HG02938 (cell line): Measurements from ENCODE around the gene AQP12A.

Experiments
- ATAC-seq: cut with Tn5 transposase; IDR thresholded peaks from one replicate; pipeline ENCODE4 v1.9.1; 2021; ENCODE audit warnings: mild to moderate bottlenecking, moderate library complexity; ENCODE audit not compliant: unreplicated experiment

AQP12A gene

GRCh38 chr2:240722376-240722775 is 30.7 kb downstream of the AQP12A start:
- no peak for ATAC-seq

DNA sequence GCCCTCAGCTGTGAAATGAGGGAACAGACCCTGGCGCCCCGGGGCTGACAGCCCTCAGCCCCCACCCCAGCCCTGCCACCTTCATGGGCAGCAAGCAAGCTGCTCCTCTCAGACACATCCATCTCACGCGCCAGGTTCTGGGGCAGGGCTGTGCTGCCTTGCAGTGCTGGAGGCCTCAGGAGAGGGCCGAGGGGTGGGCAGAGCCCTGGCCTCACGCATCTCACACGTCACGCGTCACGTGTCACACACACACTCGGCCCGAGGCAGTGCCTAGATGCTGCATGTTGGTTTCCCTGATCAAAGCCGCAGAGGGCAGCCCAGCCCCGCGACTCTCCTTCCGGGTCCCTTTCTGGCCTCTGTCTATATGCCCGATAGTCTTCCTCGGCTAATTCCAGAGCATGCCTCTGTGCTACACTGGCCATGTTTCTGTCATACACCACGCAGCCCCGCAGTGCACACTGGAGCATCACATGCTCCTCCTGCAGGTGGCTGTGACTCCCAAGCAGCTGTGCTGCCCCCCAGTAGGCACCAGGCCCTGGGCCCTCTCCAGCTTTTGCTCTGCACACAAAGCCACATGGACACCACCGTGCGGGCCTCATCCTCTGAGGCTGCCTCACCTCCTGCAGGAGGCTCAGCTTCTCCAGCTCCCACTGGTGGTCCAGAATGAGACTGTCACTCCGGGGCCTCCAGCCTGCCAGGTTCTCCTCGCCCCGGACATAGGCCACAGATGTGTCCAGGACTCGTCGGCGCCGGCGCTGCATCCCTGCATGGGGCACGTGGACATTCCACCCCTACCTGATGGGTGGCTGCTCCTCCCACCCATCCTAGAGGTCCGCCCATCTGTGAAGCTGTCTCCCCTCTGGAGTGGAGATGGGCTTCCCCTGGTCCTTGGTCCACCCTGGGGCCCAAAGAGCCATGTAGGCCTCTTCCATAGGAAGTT is 31.4 kb downstream of the AQP12A start:
- ATAC-seq = no peak

DNA sequence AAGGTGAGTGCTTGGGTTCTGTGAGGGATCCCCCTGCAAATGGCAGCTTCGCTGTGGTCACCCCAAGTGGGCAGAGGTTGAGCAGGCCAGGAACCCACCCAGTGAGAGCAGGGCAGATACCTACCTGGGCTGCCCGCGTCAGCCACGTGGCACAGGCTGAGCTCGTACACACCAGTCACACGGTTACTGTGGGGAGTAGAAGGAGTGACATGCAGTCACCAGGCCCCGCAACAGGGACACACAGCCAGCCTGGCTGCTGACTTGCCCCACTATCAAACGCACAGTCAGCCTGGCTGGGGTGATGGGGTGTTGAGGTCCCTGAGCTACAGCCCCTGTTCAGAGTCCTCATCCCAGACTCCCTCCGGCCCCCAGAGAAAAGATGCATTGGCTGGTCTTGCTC is 32.2 kb downstream of the AQP12A start:
- ATAC-seq = no peak

DNA sequence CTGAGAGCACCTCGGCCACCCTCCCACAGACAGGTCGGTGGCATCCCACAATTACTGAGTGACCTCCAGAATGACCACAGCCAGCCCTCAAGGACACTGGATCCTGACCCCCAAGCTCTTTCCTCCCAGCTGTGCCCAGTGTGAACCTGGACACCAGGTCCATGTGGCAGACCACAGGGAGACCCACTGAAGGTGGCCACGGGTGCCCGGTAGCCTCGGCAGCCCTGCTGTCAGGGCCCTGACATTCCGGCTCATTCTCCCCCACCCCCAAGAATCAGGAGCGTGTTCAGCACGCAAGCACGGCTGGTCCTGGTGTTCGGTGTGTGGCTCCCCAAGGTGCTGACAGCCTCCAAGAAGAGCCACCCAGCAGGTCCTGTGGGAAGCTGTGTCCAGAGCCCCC is 32.8 kb downstream of the AQP12A start:
- ATAC-seq = no peak

DNA sequence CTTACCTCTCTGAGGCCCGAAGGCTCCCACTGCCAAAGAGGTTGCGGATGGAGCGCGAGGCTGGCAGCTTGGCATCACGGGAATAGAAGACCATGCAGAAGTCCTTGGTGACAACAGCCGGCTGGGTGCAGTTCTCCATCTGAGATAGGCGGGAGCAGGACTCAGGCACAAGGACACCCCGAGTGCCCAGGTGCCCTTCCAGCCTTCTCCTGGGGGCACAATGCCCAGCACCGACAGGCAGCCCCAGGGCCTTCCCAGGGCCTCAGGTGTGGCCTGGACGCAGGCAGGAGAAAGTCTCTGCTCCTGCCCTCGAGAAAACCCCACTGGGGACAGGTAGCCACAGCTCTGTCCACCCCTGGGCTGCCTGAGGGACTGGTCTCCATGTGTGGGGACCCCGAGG is 33.6 kb downstream of the AQP12A start:
- ATAC-seq = no peak

DNA sequence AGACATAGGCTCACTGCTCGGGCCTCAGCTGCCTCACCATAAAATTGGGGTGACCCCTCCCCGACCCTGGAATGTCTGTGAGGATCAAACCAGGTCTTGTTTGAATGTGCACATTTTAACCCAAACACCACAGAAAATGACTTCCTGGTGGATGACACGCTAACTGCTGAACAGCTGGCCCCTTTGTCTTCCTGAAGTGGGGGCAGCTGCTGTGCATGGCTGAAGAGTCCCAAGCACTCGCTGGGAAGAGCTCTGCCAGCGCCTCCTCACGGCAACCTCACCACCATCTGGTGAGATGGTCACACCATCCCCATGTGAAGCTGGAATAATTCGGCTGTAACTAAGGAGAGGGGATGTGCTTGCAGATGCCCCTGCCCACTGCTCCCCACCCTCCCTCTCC is 34.0 kb downstream of the AQP12A start:
- ATAC-seq = no peak

DNA sequence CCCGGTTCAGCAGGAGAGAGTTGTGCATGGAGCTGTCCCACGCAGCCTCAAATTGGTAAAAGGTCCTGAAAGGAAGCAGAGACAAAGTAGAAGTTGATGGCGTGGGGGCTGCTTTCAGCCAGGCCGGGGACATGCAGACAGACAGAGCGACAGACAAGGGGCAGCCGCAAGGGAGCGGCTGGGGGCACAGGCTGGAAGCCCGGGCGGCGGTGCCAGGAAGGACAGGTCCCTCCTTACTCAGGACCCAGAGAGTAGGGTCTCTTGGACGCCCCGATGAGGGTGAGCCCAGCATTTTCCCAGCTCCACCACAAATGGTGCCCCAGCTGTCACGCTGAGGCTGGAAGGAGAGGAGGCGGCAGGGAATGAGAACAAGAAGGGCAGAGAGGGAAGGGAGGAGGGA is 35.2 kb downstream of the AQP12A start:
- no peak for ATAC-seq

DNA sequence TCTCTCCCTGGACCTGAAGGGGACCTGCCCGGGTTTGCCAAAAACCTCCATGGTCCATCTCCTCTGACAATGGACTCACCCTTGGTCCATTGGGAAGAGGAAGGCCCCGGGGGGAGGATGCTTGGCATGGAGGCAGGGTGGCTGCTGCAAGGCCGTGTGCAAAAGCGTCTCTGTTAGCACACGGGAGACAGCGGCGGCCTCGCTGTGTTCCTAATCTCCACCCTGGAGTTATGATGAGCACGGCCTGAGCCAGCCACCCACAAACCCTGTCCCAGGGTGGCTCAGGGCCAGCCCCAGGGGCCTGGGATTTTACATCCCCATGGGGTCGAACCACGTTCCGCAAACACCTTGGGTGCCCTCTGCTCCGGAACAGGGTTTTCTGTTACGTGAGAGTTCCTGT is 35.8 kb downstream of the AQP12A start:
- ATAC-seq = no peak

DNA sequence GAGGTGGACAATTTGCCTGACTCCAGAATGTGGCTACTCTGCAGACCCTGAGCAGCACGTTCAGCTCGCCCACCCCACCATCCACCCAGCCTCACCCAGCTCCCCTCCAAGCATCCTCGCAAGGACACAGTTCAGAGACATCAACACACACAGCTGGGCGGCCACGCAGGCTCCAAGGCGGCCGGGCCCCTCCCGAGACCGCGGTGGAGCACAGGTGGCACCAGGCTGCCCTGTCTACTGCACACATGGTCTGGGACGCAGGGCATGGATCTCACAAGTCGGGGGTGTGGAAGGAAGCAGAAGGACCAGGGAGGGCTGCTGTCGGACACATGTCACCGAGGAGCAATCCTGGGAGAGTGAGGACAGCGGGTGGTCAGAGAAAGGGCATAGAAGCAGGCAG is 36.2 kb downstream of the AQP12A start:
- no peak for ATAC-seq

- ATAC-seq = no peak
Observed at GRCh38 chr2:240728361-240728760, 36.7 kb downstream of the AQP12A start.

GRCh38 chr2:240728827-240729226 is 37.2 kb downstream of the AQP12A start:
- ATAC-seq = no peak

GRCh38 chr2:240730501-240731177 is 39.0 kb downstream of the AQP12A start:
- ATAC-seq = no peak

- ATAC-seq = no peak
Observed at GRCh38 chr2:240731178-240731545, 39.5 kb downstream of the AQP12A start.

GRCh38 chr2:240732184-240732583 is 40.5 kb downstream of the AQP12A start:
- ATAC-seq = no peak

- ATAC-seq = no peak
Observed at GRCh38 chr2:240732911-240733622, 41.4 kb downstream of the AQP12A start.

DNA sequence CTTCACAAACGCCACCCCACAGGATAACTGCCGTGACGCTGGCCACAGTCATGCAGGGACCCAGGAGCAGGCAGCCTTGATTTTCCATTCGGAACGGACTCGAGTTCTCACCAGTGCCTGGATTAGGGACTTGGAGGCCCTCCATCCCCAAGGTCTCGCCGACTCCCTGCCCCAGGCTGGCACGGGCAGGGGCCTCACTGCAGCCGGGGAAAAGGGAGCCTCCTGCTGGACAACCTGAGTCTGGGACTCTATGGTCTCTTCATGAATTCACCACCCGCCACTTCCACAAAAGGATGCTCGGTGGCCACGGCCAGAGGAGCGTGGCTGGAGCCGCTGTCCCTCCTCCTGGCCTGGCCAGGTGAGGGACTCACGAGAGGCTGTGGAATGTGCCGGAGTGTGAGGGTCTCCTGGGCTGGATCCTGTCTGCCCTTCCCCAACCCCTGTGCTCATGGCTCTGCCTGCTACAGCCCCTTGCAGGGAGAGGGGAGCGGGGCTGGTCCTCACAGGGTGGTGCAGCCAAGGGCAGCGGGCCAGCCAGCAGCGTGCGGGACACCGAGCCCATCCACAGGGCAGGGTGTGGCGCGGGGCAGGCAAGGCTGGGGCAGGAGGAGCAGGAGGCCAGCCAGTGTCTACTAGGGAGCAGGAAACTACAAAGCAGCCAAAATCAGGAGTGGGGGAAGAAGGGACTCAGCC is 42.3 kb downstream of the AQP12A start:
- ATAC-seq = no peak

GRCh38 chr2:240734756-240735155 is 43.1 kb downstream of the AQP12A start:
- no peak for ATAC-seq

DNA sequence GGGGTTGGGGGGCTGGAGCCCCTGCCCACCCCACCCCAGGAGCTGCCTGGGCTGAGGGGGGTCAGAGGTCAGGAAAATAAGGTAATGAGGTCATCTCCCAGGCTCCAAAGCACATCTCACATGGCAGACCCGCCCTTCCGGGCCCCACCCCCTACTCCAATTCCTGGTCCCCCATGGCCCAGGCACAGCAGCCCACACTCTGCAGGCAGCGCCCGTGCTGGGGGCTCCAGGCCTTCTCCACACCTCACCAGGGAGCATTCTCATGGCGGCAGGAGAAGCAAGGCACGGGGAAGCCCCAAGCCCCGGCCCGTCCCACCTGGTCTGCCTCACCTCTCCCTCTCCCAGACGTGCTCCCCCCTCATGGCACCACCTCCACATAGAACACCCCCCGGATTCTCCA is 43.8 kb downstream of the AQP12A start:
- no peak for ATAC-seq

GRCh38 chr2:240736281-240737250 is 44.9 kb downstream of the AQP12A start:
- no peak for ATAC-seq

DNA sequence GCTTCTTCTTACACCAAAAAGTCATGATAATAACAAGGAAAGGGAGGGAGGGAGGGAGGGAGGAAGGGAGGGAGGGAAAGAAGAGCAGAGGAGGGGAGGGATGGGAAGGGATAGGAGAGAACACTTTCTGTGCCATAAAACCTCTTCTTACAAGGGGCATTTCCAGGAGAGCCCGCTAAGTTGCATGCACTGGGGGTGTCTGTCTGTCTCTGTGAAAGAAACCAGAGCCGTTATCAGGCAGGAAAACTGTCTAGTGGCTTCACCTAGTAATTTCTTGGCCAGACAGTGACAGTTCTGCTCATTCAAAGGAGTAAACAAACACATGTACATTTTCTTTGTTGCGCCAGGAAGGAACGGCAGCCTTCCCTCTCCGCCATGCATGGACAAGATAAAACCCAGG is 45.8 kb downstream of the AQP12A start:
- no peak for ATAC-seq
